Mesothelial cell of epicardium (in vitro differentiated cells): ENCODE measurements around the gene FRG1. TPM values are rescaled to one million over a fixed set of nuclear protein-coding genes. Genes with fewer than 3 reads are reported as not detected.
"Not testable (repeated sequence)": the region's sequence is repeated elsewhere in the genome, so short reads cannot be mapped to it uniquely, and the experiment has no call there.

Experiments
- DNase-seq, 2 experiments: peaks; one replicate each; pipeline ENCODE4 v3.0.0; 2021; ENCODE audit warnings: low spot score in 2 of 2; ENCODE audit not compliant: unreplicated experiment in 2 of 2
- H3K27ac Mint-ChIP-seq: 2 replicates; pipeline ENCODE4 v1.8.0; 2021; ENCODE audit warnings: mixed read lengths
- H3K27me3 Mint-ChIP-seq: 2 replicates; pipeline ENCODE4 v1.8.0; 2021; ENCODE audit warnings: low read depth, mixed read lengths
- H3K36me3 Mint-ChIP-seq: 2 replicates; pipeline ENCODE4 v1.8.0; 2021; ENCODE audit warnings: mixed read lengths
- H3K4me1 Mint-ChIP-seq: 2 replicates; pipeline ENCODE4 v1.8.0; 2021; ENCODE audit warnings: mixed read lengths
- H3K4me3 Mint-ChIP-seq: 2 replicates; pipeline ENCODE4 v1.8.0; 2021; ENCODE audit warnings: mild to moderate bottlenecking, moderate library complexity, mixed read lengths
- H3K9me3 Mint-ChIP-seq: 2 replicates; pipeline ENCODE4 v1.8.0; 2021; ENCODE audit warnings: mixed read lengths
- CTCF ChIP-seq: fragments of 200-600 bp; sonication (generic); IDR thresholded peaks from one replicate; pipeline ENCODE4 v1.5.0; 2021; ENCODE audit warnings: antibody characterized with exemption; ENCODE audit not compliant: unreplicated experiment
- total RNA-seq: library from RNA; stranded (reverse); gene quantifications from 3 replicates; pipeline ENCODE4 v1.2.1, GENCODE V29; 2021

FRG1 gene
- total RNA-seq, 1 donor from 2014 or later, result 30.5 TPM

- no peaks in the 10 kb centered on the region for H3K4me1 Mint-ChIP-seq
- DNase-seq, result no peak
- no peak overlapping the region for H3K4me3 Mint-ChIP-seq
- H3K36me3 Mint-ChIP-seq, result peaks cover 12% of the 10 kb centered on the region
- no peak for TF ChIP-seq CTCF
- H3K27me3 Mint-ChIP-seq, result no peaks in the 10 kb centered on the region
- H3K27ac Mint-ChIP-seq, result no peak overlapping the region
- H3K9me3 Mint-ChIP-seq, result peaks cover 71% of the 10 kb centered on the region
Observed at GRCh38 chr4:189917161-189917891, 23.3 kb upstream of the FRG1 start.

GRCh38 chr4:189921058-189921457 lies 19.6 kb upstream of the FRG1 start:
- no peak overlapping the region for H3K27ac Mint-ChIP-seq
- H3K9me3 Mint-ChIP-seq, result peaks cover 75% of the 10 kb centered on the region
- no peaks in the 10 kb centered on the region for H3K4me1 Mint-ChIP-seq
- DNase-seq, result no peak
- no peak overlapping the region for H3K4me3 Mint-ChIP-seq
- H3K36me3 Mint-ChIP-seq, result peaks cover 21% of the 10 kb centered on the region
- no peaks in the 10 kb centered on the region for H3K27me3 Mint-ChIP-seq
- no peak for TF ChIP-seq CTCF

GRCh38 chr4:189926742-189927141 lies 13.9 kb upstream of the FRG1 start:
- not testable (repeated sequence) for DNase-seq, H3K4me3 Mint-ChIP-seq, H3K4me1 Mint-ChIP-seq, H3K27ac Mint-ChIP-seq, H3K27me3 Mint-ChIP-seq
- peaks cover 16% of the 10 kb centered on the region for H3K36me3 Mint-ChIP-seq
- H3K9me3 Mint-ChIP-seq, result peaks cover 79% of the 10 kb centered on the region

GRCh38 chr4:189941005-189941450 lies 356 bp downstream of the FRG1 start:
- no peak for DNase-seq
- peaks cover 16% of the 10 kb centered on the region for H3K36me3 Mint-ChIP-seq
- H3K27ac Mint-ChIP-seq, result peak overlapping the region; percentile 97
- H3K9me3 Mint-ChIP-seq, result peaks cover 26% of the 10 kb centered on the region
- peaks cover 17% of the 10 kb centered on the region for H3K4me1 Mint-ChIP-seq
- H3K27me3 Mint-ChIP-seq, result peaks cover 1% of the 10 kb centered on the region
- peak overlapping the region; percentile 96 for H3K4me3 Mint-ChIP-seq
- TF ChIP-seq CTCF, result no peak

- Mint-ChIP-seq H3K4me1 (peaks cover 17% of the 10 kb centered on the region), H3K4me3 (peak overlapping the region; percentile 50), H3K9me3 (peaks cover 16% of the 10 kb centered on the region)
- not testable (repeated sequence) for DNase-seq, H3K36me3 Mint-ChIP-seq, H3K27me3 Mint-ChIP-seq, H3K27ac Mint-ChIP-seq
Observed at GRCh38 chr4:189942412-189942811, 1.7 kb downstream of the FRG1 start.

GRCh38 chr4:189944077-189944476 lies 3.4 kb downstream of the FRG1 start:
- not testable (repeated sequence) for DNase-seq, H3K27ac Mint-ChIP-seq, H3K27me3 Mint-ChIP-seq, H3K36me3 Mint-ChIP-seq, H3K9me3 Mint-ChIP-seq, H3K4me3 Mint-ChIP-seq
- peaks cover 17% of the 10 kb centered on the region for H3K4me1 Mint-ChIP-seq

GRCh38 chr4:189946906-189947305 lies 6.2 kb downstream of the FRG1 start:
- not testable (repeated sequence) for H3K27me3 Mint-ChIP-seq, H3K27ac Mint-ChIP-seq, H3K36me3 Mint-ChIP-seq, H3K4me3 Mint-ChIP-seq, DNase-seq, H3K4me1 Mint-ChIP-seq, H3K9me3 Mint-ChIP-seq

GRCh38 chr4:189948486-189948885 lies 7.8 kb downstream of the FRG1 start:
- H3K9me3 Mint-ChIP-seq, DNase-seq, H3K4me1 Mint-ChIP-seq, H3K4me3 Mint-ChIP-seq, H3K36me3 Mint-ChIP-seq, H3K27ac Mint-ChIP-seq, H3K27me3 Mint-ChIP-seq: not testable (repeated sequence)

- not testable (repeated sequence) for DNase-seq, H3K27me3 Mint-ChIP-seq, H3K4me3 Mint-ChIP-seq, H3K4me1 Mint-ChIP-seq, H3K27ac Mint-ChIP-seq
- Mint-ChIP-seq H3K36me3 (peaks cover 18% of the 10 kb centered on the region), H3K9me3 (peaks cover 61% of the 10 kb centered on the region)
Observed at GRCh38 chr4:189969291-189969690, 28.6 kb downstream of the FRG1 start.
